CD4-positive, alpha-beta T cell treated with Interleukin-6 at 100 ng/mL for 8 hours (primary cell): ENCODE data around the gene PEPD.

Experiments
- DNase-seq: peaks from one replicate; pipeline ENCODE4 v3.0.0-alpha.2; 2020; ENCODE audit warnings: mixed read lengths, low spot score

Gene PEPD

DNA sequence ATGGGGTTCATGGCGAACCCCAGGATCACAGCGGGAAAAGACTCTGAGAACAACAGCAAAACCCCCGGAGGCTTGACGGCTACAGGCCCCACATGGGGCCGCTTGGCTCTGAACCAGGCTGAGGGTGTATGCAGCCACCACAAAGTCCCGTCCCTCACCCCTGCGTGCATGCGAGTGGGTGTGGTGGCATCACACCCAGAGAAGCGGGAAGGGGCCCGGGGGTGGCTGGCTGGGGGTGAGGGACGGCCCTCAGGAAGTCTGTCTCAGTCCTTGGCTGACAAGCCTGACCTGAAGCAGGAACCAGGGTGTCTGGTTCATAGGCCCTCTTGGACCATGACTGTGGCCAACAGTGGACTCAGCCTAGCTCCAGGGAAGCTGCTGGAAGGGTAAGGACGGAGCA, 113.9 kb downstream of the PEPD start:
- DNase-seq, result no peak

DNA sequence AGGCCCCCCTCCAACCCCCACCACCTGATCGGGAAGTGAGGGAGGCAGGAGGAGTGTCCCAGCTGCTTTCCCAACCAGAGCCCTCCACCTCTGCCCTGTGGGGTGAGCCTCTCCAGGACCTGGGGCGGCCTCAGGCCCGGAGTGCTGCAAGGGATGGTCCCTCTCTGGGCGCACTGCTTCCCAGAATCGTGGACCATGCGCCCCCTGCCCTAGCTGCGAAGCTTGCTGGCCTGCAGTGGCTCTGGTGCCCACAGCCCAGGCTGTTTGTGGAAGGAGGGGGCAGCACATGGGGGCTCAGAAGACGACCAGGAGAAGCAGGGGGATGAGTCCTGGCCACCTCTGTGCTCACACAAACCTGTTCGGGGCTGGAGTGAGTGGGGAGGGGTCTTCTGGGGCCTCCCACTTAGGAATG, 114.4 kb downstream of the PEPD start:
- DNase-seq, result no peak

DNA sequence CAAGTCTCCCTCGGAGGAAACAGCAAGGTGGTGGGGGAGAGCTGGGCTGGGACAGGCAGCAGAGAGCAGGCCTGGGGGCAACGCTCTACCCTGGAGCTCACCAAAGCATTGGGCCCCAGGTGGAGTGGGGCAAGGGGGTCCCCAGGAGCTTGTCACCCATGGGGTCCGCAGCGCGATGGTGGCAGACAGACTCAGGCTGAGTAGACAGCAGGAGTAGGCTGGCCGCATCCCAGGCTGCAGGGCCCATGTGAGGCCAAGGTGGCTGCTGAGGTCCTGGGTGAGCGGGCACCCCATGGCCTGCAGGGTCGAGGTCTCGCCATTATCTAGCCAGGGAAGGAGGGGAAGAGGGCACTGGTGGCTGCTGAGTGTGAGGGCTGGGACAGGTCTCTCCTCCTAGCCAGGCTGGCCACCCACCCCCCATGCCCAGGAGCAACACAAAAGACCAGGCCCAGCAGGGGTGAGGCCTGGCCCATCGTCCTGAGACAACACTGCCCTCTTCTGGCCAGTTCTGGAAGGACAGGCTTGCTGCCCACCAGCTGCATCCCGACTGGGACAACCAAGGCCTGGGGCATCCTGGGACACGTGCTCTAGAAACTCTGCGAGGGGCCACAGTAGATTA, 115.0 kb downstream of the PEPD start:
- DNase-seq, result peak; percentile 65

DNA sequence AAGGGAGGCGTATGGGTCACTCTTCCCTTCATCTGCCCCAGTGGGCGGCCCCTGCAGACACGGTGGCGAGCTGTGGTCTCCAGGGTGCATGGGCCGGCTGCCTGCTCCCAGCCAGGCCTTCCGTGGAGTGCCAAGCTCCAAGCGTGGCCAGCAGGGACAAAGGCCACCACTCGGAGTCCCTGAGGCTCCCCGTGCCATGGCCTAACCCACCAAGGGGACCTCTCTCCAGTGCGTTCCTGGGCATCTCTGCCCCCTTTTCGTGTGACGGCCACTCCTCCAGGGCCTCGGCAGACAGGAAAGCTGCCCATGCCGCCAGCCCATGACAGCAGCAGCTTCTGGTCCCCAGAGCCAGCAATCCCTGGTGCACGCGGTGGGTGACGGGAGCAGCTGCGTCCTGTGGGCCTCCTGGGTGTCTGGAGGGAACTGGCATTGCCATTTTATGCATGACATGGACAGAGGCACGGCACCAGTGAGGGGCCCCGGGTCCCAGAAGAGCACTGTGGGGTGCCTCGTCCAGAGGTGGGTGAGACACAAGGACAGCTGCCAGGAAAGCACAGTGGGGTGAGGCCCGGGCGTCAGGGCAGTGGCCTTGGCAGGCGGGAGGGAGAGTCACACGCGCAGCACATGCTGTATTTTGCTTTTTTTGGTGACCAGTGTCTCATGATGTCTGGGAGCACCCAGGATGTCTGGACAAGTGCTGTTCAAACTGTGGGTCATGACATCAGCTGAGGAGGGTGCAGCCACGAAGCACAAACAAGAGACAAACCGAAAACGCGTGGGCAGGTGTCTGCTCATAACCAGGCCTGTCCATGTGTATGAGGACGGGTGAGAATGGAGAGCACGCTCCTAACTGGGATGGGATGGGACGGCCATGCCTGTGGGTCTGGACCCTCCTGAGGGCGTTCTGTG, 115.8 kb downstream of the PEPD start:
- no peak for DNase-seq

DNA sequence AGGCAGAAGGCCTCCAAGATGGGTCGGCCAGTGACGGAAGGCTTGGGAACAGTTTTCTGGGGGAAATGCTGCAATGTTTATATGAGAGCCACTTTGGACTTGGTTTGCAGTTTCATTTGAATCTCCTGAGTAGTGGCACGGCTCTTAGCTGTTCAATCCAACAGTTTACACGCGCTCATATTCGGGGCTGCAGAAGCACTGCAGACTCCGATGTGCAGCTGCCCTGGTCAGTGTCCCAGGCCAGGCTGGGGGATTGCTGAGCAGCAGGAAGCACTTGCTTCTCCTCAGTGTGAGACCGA, 116.4 kb downstream of the PEPD start:
- DNase-seq, result no peak

DNA sequence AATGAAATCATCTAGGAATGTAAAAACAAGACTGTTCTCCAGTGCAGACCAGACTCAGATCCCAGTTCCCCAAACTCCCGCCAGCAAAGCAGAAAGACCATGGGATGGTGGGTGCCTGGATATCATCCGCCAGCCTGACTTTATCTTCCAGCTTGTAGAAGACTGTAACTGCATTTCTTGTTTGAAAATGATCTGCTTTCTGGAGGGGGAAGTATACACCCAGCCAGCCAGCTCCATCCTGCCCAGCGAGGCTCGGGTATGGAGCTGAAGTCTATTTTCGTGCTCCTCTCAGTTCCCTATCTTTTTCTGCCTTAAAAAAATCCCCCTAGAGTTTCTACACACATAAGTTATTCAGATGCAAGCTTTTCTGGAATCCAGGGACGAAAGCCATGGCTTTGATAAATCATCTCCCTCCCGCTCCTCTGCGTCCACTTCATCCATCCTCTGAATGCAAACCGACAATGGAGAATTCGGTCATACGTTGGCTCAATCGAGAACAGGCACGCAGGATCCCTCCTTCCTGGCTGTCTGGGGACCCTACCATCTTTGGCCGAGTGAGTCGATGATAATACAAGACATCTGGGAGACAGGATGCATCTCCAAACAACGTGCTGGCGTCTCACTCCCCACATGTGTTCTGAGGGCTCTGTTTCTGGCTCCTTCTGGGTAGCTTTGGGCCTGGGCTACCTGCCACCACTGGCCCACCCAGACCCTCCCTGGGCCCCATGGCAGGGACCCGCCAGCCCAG, 116.9 kb downstream of the PEPD start:
- DNase-seq, result no peak

DNA sequence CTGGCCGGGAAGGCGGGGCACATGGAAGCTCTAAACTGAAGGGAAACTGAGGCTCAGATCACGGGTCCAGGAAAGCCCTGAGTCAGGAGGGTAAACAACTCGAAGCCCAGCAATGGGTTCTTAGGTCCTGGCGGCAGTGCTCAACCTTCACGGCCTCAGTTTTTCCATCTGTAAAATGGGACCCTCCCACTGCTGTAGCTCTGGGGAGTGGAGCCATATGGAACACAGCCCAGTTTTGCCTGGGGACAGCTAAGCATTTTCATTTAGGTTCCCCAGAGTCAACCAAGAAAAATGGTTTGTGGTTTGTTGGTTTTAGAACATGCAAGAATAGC, 117.7 kb downstream of the PEPD start:
- DNase-seq, result no peak

DNA sequence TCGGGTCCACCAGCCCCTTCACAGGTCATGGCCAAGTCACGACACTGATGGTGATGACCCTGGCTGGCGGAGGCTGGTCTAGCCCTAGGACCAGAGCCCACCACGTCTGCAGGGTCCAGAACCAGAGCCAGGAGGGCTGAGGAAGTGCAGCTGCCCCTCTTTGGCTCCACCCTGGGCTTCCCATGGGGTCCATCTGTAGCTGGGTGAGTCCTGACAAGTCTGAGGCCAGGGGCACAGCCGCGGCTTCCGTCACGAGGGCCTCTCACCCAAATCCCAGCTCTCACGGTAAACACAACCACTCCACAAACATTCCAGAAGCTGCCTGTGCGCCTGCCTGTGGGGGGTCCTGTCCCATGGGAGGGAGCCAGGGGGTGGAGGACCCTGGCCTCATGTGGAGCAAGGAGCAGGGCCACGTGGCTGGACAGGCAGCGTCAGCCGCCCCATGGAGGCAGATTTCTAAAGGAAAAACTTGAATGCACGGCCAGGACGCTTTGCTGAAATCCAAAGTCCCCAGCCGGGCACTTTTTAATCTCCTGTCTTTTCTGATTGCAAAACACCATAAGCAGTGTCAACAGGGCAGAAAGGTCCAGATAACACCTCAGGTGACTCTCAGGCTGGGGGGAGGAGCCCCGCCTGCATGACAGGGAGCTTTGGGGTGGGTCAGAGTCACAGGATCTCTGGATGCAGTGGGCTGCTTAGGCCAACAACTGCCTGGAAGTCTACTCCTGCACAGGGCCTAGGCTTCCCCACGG, 118.2 kb downstream of the PEPD start:
- no peak for DNase-seq

DNA sequence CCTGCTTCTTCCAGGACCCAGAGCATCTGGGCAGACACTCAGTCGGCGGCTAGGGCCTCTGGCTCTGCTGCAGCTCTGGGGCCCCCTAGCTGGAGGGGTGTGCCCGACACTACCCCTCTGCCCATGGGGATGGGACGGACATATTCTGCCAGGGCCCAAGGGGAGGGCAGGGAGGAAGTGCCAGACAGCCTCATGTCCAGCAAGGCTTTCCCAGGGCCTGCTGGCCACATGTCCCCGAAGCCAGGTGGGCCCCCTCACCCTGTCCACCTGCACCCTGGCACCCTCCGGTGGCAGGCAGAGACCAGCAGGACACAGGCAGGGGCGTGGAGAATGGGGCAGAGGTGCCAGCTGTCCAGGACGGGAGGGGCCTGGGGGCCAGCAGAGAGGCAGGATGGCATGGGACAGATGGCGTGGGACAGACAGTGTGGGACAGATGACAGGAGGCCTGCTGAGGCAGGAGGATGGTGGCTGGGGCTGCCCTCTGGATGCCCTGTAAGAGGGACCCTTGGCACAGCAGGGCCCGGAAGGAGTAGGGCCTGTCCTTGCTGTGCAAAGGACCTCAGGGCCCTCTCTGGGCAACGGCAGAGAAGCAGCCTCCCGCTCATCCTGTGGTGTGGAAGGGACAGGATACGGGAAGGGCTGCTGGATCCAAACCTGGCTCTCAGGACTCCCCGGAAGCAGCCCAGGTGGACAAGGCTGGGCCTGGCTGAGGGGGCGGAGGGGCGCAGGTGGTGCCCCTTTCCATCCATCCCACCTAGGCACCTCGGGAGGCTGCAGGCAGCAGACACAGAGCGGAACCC, 119.0 kb downstream of the PEPD start:
- DNase-seq, result no peak

DNA sequence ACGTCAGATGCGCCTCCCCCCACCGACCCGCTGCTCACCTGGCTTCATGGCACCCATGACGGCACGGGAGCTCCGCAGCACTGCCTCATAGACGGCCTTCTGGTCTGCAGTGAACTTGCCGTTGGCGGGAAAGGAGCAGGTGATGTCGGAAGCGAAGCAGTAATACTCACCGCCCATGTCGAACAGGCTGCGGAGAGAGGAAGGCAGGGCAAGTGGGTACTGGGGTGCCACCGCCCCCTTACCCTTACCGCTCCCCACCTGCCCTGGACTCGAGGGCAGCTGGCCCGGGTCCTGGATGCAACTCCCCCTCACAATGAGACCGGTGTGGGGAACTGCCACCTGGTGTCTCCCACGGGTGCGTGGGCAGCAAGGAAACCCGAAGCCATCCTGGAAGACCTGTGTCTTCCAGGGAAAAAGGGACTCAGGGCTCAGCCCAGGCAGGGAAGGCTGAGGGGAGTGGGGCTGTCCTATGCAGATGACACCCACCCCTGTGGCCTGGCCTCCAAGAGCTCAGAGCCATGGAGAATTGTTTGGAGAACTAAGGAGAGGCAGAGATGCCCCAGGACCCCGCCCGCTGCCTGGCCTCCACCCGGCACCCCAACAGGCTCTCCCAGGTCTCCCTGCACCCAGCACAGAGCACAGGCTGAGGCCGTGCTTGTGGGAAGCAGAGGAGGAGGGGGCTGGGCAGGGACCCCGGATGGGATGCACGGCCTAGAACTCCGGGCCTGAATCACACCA, 119.7 kb downstream of the PEPD start:
- no peak for DNase-seq

DNA sequence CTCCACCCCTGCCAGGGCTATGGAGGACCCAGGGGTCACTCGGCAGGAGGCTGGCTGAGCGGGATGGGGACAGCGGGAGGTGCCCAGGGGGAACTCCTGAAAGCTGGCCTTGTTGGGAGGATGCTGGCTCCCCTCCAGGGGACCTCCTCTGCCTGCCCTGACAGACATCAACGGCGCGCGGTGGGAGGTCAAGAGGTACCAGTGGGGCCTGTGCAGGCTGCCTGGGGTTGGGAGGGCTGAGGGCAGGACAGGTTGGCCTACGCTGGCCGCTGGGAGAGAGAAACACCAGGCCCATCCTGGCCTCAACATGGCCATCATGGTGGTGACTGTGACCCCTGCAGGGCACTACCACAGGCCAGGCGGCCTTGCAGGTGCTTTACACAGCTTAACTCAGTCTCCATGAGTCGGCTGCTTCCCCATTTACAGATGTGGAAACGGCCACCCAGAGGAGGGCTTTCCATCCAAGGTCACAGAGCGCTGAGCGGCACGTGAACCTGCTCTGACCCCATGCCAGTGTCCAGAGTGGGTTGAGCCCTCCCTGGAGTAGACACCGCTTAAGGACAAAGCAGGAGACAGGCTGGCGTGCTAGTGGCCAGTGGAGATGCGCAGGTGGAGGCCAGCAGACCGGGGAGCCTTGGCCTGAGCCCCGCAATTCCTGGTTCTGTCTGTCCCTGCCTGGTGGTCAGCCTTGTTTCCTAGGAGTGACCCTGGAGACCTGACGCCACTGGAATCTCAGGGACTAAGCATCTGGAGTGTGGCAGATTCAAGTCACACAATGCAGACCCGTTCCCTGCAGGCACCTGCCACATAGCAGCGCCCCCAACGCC, 120.5 kb downstream of the PEPD start:
- DNase-seq, result no peak

DNA sequence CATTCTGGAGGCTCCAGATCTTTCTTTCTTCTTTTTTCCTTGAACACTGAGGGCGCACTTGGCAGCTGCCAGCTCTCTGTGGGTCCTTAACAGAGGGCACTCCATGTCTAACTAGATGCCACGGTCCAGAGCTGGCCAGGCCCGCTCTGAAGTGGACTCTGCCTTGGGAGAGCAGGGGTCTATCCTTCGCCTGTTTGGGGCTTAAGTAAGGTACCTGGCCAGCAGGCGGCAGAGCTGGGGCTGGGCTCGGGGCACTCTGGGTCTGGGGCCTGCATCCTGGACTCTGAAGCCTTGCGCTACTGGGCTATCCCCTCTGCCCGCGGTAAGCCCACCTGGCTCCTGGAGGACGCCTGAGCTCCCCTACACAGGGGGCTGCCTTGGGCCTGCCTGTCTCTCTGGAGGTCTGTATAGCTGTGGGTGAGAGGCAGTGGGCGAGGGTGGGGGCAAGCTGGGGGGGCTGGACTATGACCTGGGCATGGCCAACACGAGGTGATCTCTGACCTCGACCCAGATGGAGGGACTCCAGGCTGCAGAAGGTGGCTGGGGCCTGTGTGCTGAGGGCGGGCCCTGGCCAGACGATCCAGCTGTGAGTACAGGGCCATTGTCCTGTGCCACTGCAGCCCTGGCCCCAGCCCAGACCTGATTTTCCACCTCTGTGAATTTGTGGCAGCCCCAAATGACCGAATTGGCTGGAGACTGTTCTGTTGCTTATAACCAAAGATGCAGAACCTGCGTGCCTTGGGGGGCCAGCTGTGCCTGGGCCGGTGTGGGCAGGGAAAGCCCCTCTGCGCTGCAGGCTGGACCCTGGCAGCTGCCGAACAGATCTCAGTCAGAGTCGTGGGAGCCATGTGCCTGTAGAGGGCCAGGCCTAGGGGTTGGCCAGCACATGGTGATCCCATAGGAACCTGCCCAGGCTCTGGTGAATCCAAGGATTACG, 121.6 kb downstream of the PEPD start:
- DNase-seq, result no peak

DNA sequence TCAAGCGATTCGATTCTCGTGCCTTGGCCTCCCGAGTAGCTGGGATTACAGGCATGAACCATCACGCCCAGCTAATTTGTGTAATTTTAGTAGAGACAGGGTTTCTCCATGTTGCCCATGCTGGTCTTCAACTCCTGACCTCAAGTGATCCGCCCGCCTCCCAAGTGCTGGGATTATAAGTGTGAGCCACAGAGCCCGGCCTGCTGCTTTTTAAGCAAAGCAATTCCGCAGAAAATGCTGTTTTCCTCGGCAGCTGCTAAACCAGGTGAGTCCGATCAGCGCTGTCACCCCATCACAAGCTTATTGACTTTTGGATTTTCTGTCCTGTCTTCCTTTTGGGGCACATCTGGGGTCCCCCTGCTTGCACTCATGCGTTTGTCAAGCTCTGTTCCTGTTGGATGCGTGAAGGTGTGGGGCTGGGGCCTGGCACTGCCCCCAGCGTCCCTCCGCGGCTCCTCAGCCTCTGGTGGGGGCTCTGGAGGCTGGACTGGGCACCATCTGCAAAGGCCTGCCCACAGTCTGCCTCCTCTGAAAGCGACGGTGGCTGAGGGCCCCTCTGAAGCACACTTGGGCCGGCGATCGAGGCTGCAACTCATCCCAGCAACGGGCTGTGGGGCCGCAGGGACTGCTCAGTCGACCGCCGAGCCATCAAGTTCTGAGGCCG, 122.4 kb downstream of the PEPD start:
- DNase-seq, result no peak

DNA sequence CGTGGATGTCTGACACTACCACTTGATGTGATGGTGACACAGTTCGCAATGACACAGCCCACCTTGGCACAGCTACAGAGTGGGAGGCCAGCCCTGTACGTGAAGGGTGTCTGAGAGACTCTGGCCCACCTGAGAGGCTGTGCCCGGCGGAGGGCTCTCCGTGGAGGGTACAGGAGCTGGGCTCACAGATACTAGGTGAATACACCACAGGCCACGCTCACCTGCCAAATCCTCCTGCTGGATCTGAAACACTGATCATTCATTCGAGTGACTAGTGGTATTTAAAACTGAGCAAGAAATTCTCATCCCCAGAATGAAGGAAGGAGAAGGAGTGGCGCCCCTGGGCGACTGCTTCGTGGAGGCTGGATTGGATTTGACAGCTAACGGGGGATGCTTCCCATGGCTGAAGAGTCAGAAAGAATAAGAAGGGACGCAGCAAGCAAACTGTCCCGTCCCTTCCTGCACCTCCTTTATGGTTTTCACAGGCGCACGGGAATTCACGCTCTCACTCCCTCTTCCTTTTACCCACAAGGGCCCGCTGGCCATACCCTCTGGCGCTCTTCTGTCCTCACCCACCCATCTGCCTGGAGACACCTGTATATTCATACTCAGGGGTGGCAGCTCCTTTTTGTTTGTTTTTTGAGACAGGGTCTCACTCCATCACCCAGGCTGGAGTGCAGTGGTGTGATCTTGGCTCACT, 123.1 kb downstream of the PEPD start:
- DNase-seq, result no peak

DNA sequence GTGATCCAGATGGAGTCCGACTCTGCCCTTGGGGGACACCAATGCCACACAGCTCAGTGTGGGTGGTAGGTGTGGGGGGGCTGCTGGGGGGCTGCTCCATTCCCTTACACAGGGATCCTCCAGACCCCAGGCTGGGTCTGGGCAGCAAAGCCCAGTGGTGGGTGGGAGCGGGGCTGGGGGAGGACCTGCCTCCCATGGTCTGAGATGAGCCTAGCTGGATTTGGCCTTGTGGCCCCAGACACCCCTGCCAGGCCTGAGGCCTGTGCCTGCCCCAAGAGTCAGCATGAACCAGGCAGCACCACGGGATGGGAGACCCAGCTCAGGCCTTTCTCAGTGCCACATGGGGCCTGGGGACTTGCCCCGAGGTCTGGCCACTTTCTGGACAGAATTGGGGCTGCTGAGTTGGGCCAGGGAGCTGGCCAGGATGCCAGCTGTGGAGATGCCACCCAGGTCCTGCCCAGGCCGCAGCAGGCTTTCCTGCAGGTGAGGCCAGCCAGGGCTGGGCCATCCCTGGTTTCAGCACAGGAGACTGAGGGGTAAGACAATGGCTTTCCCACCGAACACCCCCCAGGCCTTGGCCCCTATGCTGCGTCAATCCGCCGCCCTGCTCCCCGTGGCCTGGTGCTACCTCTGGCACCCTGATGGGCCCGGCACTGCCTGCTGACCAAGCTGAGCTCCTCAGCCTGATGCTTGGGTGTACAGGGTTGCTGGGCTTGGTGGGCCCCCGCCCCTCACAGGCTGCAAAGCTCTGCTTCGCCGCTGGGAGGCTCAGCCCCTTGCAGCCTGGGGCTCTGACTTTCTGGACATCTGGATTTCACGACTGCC, 123.8 kb downstream of the PEPD start:
- no peak for DNase-seq

DNA sequence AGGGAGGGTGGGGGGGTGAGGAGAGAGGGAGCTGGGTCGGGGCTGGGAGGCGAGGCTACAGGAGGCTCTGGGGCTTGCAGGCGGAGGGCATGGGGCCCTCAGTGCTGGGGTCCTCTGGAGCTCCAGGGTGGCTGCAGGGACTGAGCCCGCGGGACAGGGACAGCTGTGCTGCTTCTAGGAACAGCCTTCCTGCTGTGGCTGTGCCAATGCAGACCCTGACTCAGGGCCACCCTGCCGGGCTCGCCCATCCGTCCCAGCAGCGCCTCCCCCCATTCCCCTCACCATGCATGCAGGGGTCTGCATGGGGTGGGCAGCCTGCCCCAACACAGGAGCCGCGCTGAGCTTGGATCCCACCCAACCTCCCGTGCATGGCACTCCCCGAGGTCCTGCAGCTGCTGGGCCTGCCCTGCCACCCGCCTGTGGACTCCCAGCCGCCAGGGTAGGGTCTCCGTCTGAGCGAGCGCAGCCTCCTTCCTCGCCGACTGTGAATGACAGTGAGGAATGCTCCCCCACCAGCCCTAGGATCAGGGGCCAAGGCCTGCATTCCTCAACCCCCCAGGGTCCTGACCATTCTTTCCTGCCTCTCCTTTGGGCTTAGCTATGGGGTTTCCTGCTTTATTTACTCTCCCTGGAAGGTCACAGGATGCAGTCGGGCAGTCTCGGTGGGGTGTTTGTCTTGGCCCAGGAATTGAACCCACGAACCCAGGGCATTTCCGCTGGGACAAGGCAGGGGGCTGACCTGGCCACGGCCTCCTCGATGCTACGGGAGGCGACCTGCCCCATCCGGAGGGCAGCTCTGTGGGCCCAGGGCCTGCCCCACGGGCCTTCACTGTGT, 124.7 kb downstream of the PEPD start:
- no peak for DNase-seq
